Tibial nerve (tissue), 4 donors: Measurements from ENCODE around the gene MAST3.

Source experiments
- CTCF ChIP-seq, 5 experiments: fragments of 200-600 bp in 3 of 5; fragments of 450-650 bp in 2 of 5; sonication (generic) in 3 of 5; IDR thresholded peaks; one replicate each; pipeline ENCODE4 v1.5.1; 2016 to 2019; ENCODE audit warnings: antibody characterized with exemption in 5 of 5, mild to moderate bottlenecking in 3 of 5, moderate library complexity in 2 of 5
- EP300 ChIP-seq, 2 donors: sonication (generic); formaldehyde crosslinking; IDR thresholded peaks; one replicate each; pipeline ENCODE4 v1.6.1; 2017; ENCODE audit warnings: antibody characterized with exemption in 2 of 2, mild to moderate bottlenecking in 1 of 2
- POLR2A ChIP-seq, 2 donors: fragments of 450-650 bp; IDR thresholded peaks; one replicate each; pipeline ENCODE4 v1.6.1; 2017; ENCODE audit warnings: antibody characterized with exemption in 2 of 2, mild to moderate bottlenecking in 2 of 2, moderate library complexity in 2 of 2

DNA sequence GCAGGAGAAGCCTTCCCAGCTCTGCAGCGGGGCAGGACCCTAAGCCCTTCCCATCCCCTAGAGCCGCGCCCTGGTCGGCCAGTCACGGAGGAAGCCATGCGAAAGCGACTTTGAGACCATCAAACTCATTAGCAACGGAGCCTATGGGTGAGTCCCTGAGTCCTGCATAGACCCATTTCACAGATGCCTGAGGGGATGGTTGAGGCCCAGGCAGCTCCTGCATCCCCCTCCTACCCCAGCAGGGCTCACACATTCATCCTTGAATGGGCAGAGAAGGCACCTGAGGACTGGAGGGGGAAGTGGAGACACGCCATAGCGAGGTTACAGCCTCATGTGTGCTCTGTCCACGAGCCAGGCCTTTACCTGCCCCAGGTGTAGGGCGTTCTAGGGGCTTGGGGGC, 31.2 kb downstream of the MAST3 start:
- TF ChIP-seq CTCF (IDR thresholded peaks at IDR 0.05) = no peak
- TF ChIP-seq POLR2A (IDR thresholded peaks at IDR 0.05) = no peak
- no peak for TF ChIP-seq EP300 (IDR thresholded peaks at IDR 0.05)
